PFSK-1 (cell line): Measurements from ENCODE around the gene PHOSPHO1.

Source experiments
- FOXP2 ChIP-seq: optimal IDR thresholded peaks from 2 replicates; pipeline ENCODE3; 2011; ENCODE audit warnings: borderline replicate concordance, control low read depth, inconsistent platforms; ENCODE audit not compliant: insufficient read depth; ENCODE audit errors: extremely low read length, extremely low read depth
- POLR2AphosphoS5 ChIP-seq: IDR thresholded peaks from 2 replicates; pipeline ENCODE4 v1.6.1; 2012; ENCODE audit warnings: low read depth, mild to moderate bottlenecking, control low read depth, low read length, moderate library complexity
- REST ChIP-seq, 2 experiments: IDR thresholded peaks; 2 replicates each; pipeline versions ENCODE4 v1.6.1 to v1.8.0; 2011 to 2012; ENCODE audit warnings: low read depth in 2 of 2, low read length in 2 of 2, control low read depth in 1 of 2, inconsistent platforms in 1 of 2, mild to moderate bottlenecking in 1 of 2, moderate library complexity in 1 of 2; ENCODE audit not compliant: insufficient read depth in 1 of 2
- SIN3A ChIP-seq: IDR thresholded peaks from 2 replicates; pipeline ENCODE4 v1.6.1; 2012; ENCODE audit warnings: mild to moderate bottlenecking, low read length, moderate library complexity, borderline replicate concordance; ENCODE audit not compliant: insufficient read depth
- TAF1 ChIP-seq: IDR thresholded peaks from 2 replicates; pipeline ENCODE4 v1.6.1; 2012; ENCODE audit warnings: low read length, control low read depth, borderline replicate concordance; ENCODE audit not compliant: insufficient read depth

PHOSPHO1 gene

GRCh38 chr17:49216953-49217650 lies 13.5 kb downstream of the PHOSPHO1 start:
- TF ChIP-seq TAF1 (no peak), FOXP2 (no peak), SIN3A (no peak), REST (IDR thresholded peaks at IDR 0.05; ENCODE audit: insufficient read depth in 1 of 2, low read depth in 2 of 2, low read length in 2 of 2) (no peak), POLR2AphosphoS5 (no peak)

GRCh38 chr17:49216482-49216881 lies 14.1 kb downstream of the PHOSPHO1 start:
- TF ChIP-seq POLR2AphosphoS5 (no peak), SIN3A (no peak), FOXP2 (no peak), REST (IDR thresholded peaks at IDR 0.05; ENCODE audit: insufficient read depth in 1 of 2, low read depth in 2 of 2, low read length in 2 of 2) (no peak), TAF1 (no peak)

GRCh38 chr17:49214676-49215360 lies 15.8 kb downstream of the PHOSPHO1 start:
- no peak for TF ChIP-seq POLR2AphosphoS5
- TF ChIP-seq SIN3A, result no peak
- TF ChIP-seq FOXP2, result no peak
- TF ChIP-seq TAF1, result no peak
- TF ChIP-seq REST (IDR thresholded peaks at IDR 0.05; ENCODE audit: insufficient read depth in 1 of 2, low read depth in 2 of 2, low read length in 2 of 2), result no peak

DNA sequence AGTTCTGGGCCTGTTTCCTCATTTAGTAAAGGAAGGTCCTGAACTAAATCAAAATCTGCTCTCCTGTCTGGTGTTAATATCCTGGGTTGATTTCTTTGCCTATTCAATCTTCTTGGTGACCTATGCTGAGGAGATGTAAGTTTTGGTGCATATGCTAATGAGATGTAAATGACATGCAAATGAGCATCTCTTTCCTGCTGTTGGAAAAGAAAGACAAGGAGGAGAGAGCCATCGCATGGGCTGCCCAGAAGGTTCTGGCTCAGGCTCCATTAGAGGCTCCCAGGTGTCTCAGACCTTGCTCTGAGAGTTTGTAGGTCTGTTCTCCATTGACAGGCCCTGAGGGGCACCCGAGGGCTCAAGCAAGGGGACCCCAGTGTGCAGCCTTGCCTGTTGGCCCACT lies 16.7 kb downstream of the PHOSPHO1 start:
- TF ChIP-seq REST (IDR thresholded peaks at IDR 0.05; ENCODE audit: insufficient read depth in 1 of 2, low read depth in 2 of 2, low read length in 2 of 2) (no peak), TAF1 (no peak), POLR2AphosphoS5 (no peak), SIN3A (no peak), FOXP2 (no peak)
